HEK293 (cell line): ENCODE measurements around the gene MRPL3.
"Not testable (repeated sequence)": the region's sequence is repeated elsewhere in the genome, so short reads cannot be mapped to it uniquely, and the experiment has no call there.

Source experiments
- CTCF ChIA-PET: fragments of 350-600 bp; formaldehyde crosslinking; extraction: SDS; loops from one replicate; lab custom pipeline; 2021; ENCODE audit warnings: antibody characterized with exemption; lab: Yijun Ruan, JAX
- POLR2A ChIA-PET: fragments of 300-600 bp; formaldehyde crosslinking; extraction: SDS; loops from one replicate; lab custom pipeline; 2020; ENCODE audit warnings: antibody characterized with exemption, inconsistent platforms; lab: Yijun Ruan, JAX
- H3K27ac ChIP-seq: fragments of 200-500 bp; sonication (Bioruptor generic); 2 replicates; pipeline ENCODE4 v1.5.1; 2014; ENCODE audit warnings: low read depth, low read length, control low read depth, inconsistent platforms; ENCODE audit errors: extremely low read depth
- H3K36me3 ChIP-seq, 2 experiments: fragments of 200-500 bp in 1 of 2; sonication (Bioruptor generic) in 1 of 2; 1 replicate in 1 of 2; 2 replicates in 1 of 2; pipeline ENCODE4 v1.5.1; 2014 to 2017; ENCODE audit warnings: inconsistent platforms in 2 of 2, low read length in 2 of 2; ENCODE audit not compliant: control insufficient read depth in 2 of 2, insufficient read depth in 1 of 2
- H3K4me1 ChIP-seq: fragments of 200-500 bp; sonication (Bioruptor generic); 2 replicates; pipeline ENCODE4 v1.5.1; 2014; ENCODE audit warnings: mild to moderate bottlenecking, low read length, inconsistent platforms; ENCODE audit not compliant: control insufficient read depth, insufficient read depth
- H3K4me3 ChIP-seq: 2 replicates; pipeline ENCODE4 v1.5.1; 2011; ENCODE audit warnings: low read depth, mild to moderate bottlenecking, control low read depth, low read length, moderate library complexity
- H3K9me3 ChIP-seq: fragments of 200-500 bp; sonication (Bioruptor generic); 2 replicates; pipeline ENCODE4 v1.5.1; 2014; ENCODE audit warnings: low read depth, low read length, inconsistent platforms; ENCODE audit not compliant: control insufficient read depth, insufficient read depth
- CTCF ChIP-seq: fragments of 450-650 bp; formaldehyde crosslinking; IDR thresholded peaks from 2 replicates; pipeline ENCODE4 v1.5.1; 2016; ENCODE audit warnings: missing biosample characterization, missing genetic modification characterization
- EGR2 ChIP-seq: fragments of 450-650 bp; formaldehyde crosslinking; IDR thresholded peaks from 2 replicates; pipeline ENCODE4 v1.5.1; 2016; ENCODE audit warnings: low read depth, missing biosample characterization, missing genetic modification characterization
- FEZF1 ChIP-seq: fragments of 450-650 bp; formaldehyde crosslinking; IDR thresholded peaks from 2 replicates; pipeline ENCODE4 v1.5.1; 2016; ENCODE audit warnings: missing biosample characterization, missing genetic modification characterization
- HOXD13 ChIP-seq: sonication (generic); formaldehyde crosslinking; IDR thresholded peaks from 2 replicates; pipeline ENCODE4 v1.8.0; 2022; ENCODE audit warnings: missing genetic modification reagents, borderline replicate concordance
- KLF17 ChIP-seq: fragments of 450-650 bp; formaldehyde crosslinking; IDR thresholded peaks from 2 replicates; pipeline ENCODE4 v1.5.1; 2016; ENCODE audit warnings: missing biosample characterization, missing genetic modification characterization
- PRDM1 ChIP-seq: fragments of 450-650 bp; formaldehyde crosslinking; IDR thresholded peaks from 2 replicates; pipeline ENCODE4; 2016; ENCODE audit warnings: missing biosample characterization, missing genetic modification characterization
- TCF7L2 ChIP-seq: IDR thresholded peaks from 2 replicates; pipeline ENCODE4 v1.6.1; 2011; ENCODE audit warnings: low read depth, mild to moderate bottlenecking, inconsistent platforms, low read length, moderate library complexity, borderline replicate concordance
- ZBTB44 ChIP-seq: fragments of 450-650 bp; IDR thresholded peaks from 2 replicates; pipeline ENCODE4 v1.5.1; 2018; ENCODE audit warnings: missing biosample characterization, mild to moderate bottlenecking, missing genetic modification characterization
- ZBTB8A ChIP-seq: fragments of 450-650 bp; formaldehyde crosslinking; IDR thresholded peaks from 2 replicates; pipeline ENCODE4 v1.5.1; 2016; ENCODE audit warnings: missing biosample characterization, missing genetic modification characterization
- ZNF121 ChIP-seq: fragments of 450-650 bp; formaldehyde crosslinking; IDR thresholded peaks from 2 replicates; pipeline ENCODE4 v1.5.1; 2016; ENCODE audit warnings: missing biosample characterization, missing genetic modification characterization
- ZNF280D ChIP-seq: fragments of 450-650 bp; formaldehyde crosslinking; IDR thresholded peaks from 2 replicates; pipeline ENCODE4 v1.5.1; 2016; ENCODE audit warnings: missing biosample characterization, missing genetic modification characterization
- ZNF530 ChIP-seq: fragments of 450-650 bp; formaldehyde crosslinking; IDR thresholded peaks from 2 replicates; pipeline ENCODE4 v1.5.1; 2016; ENCODE audit warnings: low read depth, missing biosample characterization, missing genetic modification characterization
- ZNF558 ChIP-seq: fragments of 450-650 bp; formaldehyde crosslinking; IDR thresholded peaks from 2 replicates; pipeline ENCODE4 v1.5.1; 2016; ENCODE audit warnings: missing biosample characterization, missing genetic modification characterization
- ZNF660 ChIP-seq: fragments of 450-650 bp; IDR thresholded peaks from 2 replicates; pipeline ENCODE4 v1.5.1; 2018; ENCODE audit warnings: missing biosample characterization, mild to moderate bottlenecking, missing genetic modification characterization
- ZNF777 ChIP-seq: fragments of 450-650 bp; formaldehyde crosslinking; IDR thresholded peaks from 2 replicates; pipeline ENCODE4 v1.5.1; 2017; ENCODE audit warnings: missing biosample characterization, missing genetic modification characterization, borderline replicate concordance

The MRPL3 gene

GRCh38 chr3:131491084-131491483 lies 11.7 kb downstream of the MRPL3 start:
- ChIA-PET POLR2A (interaction anchor here (0.6 kb wide), 1 partner anchor 8 kb away, joined by 3 read pairs; no protein-coding TSS in a partner anchor), CTCF (no interaction called here)
- no peaks in the 10 kb centered on the region for H3K4me1 ChIP-seq
- H3K36me3 ChIP-seq: peaks cover 21 to 82% of the 10 kb centered on the region in 2 experiments
- H3K9me3 ChIP-seq: no peaks in the 10 kb centered on the region
- TF ChIP-seq PRDM1 (tag by site-specific recombination): peak; percentile 51; the same call in 1 of the 2 replicates
- no peak for TF ChIP-seq EGR2 (tag by site-specific recombination)
- no peak overlapping the region for H3K27ac ChIP-seq
- no peak overlapping the region for H3K4me3 ChIP-seq

GRCh38 chr3:131486545-131486944 lies 16.2 kb downstream of the MRPL3 start:
- H3K27ac ChIP-seq, CTCF ChIA-PET, H3K4me1 ChIP-seq, H3K9me3 ChIP-seq, H3K4me3 ChIP-seq, POLR2A ChIA-PET: not testable (repeated sequence)
- H3K36me3 ChIP-seq: peaks cover 6 to 66% of the 10 kb centered on the region in 2 experiments

GRCh38 chr3:131485119-131485518 lies 17.7 kb downstream of the MRPL3 start:
- Histone ChIP-seq H3K36me3 (peaks cover 4 to 63% of the 10 kb centered on the region in 2 experiments), H3K9me3 (no peaks in the 10 kb centered on the region), H3K4me3 (no peak overlapping the region), H3K27ac (no peak overlapping the region), H3K4me1 (no peaks in the 10 kb centered on the region)
- POLR2A ChIA-PET: no interaction called here
- CTCF ChIA-PET: no interaction called here
- TF ChIP-seq CTCF (tag by site-specific recombination): no peak
- TF ChIP-seq ZNF777: no peak
- TF ChIP-seq FEZF1: no peak
- no peak for TF ChIP-seq ZNF121 (tag by site-specific recombination)
- TF ChIP-seq ZNF530: no peak
- TF ChIP-seq ZNF558 (tag by site-specific recombination): no peak
- TF ChIP-seq KLF17 (tag by site-specific recombination): no peak
- TF ChIP-seq ZNF660: no peak
- no peak for TF ChIP-seq ZBTB44
- no peak for TF ChIP-seq ZNF280D
- TF ChIP-seq ZBTB8A: no peak
- no peak for TF ChIP-seq TCF7L2
- TF ChIP-seq HOXD13: no peak
